K562 (cell line): Measurements from ENCODE around the gene IVL. TPM values are rescaled to one million over a fixed set of nuclear protein-coding genes. Genes with fewer than 3 reads are reported as not detected.

Experiments used
- ATAC-seq: fragments of 200-7000 bp; cut with Tn5 transposase; 3 replicates; pipeline ENCODE4 v1.9.1; 2020; ENCODE audit warnings: moderate library complexity
- BruUV-seq: library from RNA; stranded (reverse); fragments of 400-500 nt; replicated peaks from 2 replicates; lab custom pipeline; 2021; lab: Mats Ljungman, UMichigan
- CTCF ChIA-PET: fragments of 300-600 bp; formaldehyde crosslinking; extraction: SDS; loops from one replicate; lab custom pipeline; 2021; ENCODE audit warnings: low intra/inter-chr PET ratio; lab: Yijun Ruan, JAX
- POLR2A ChIA-PET: fragments of 300-600, 350-650 bp; sonication (Branson Sonifier 250); formaldehyde crosslinking; extraction: SDS; loops from one replicate; lab custom pipeline; 2021; ENCODE audit warnings: antibody characterized with exemption, inconsistent platforms; lab: Yijun Ruan, JAX
- DNase-seq, 4 experiments: peaks; one replicate each; pipeline versions ENCODE4 v3.0.0 to v3.0.0-alpha.2; 2011 to 2018; ENCODE audit warnings: low spot score in 3 of 4, mixed read lengths in 3 of 4; ENCODE audit errors: extremely low read depth in 1 of 4
- FAIRE-seq: peaks from 2 replicates; lab custom pipeline; 2011; peaks lifted over from hg19 to GRCh38; lab: Jason Lieb, UNC
- H2AFZ ChIP-seq: 2 replicates; pipeline ENCODE4 v1.6.0; 2011; ENCODE audit warnings: low read depth, low read length, control low read depth, inconsistent platforms
- H3K27ac ChIP-seq: fragments of 200-600 bp; 3 replicates; pipeline ENCODE4 v1.8.0; 2011; ENCODE audit warnings: low read depth, mild to moderate bottlenecking, control low read depth, inconsistent platforms, low read length, moderate library complexity, mixed read lengths; ENCODE audit errors: extremely low read depth
- H3K27me3 ChIP-seq, 2 experiments: fragments of 300-600 bp in 1 of 2; 2 replicates in 1 of 2; 3 replicates in 1 of 2; pipeline versions ENCODE4 v1.6.0 to v1.8.0; 2011; ENCODE audit warnings: inconsistent platforms in 2 of 2, low read length in 2 of 2, mild to moderate bottlenecking in 1 of 2, mixed read lengths in 1 of 2, moderate library complexity in 1 of 2; ENCODE audit not compliant: control insufficient read depth in 2 of 2, insufficient read depth in 2 of 2
- H3K36me3 ChIP-seq: fragments of 300-600 bp; 3 replicates; pipeline ENCODE4 v1.8.0; 2011; ENCODE audit warnings: mild to moderate bottlenecking, low read length, inconsistent platforms; ENCODE audit not compliant: control insufficient read depth, insufficient read depth
- H3K4me1 ChIP-seq, 2 experiments: fragments of 200-600 bp in 1 of 2; replicated peaks in 1 of 2; 2 replicates in 1 of 2; 3 replicates in 1 of 2; pipeline versions ENCODE4 v1.5.1 to v1.8.0; 2011; ENCODE audit warnings: inconsistent platforms in 2 of 2, low read length in 2 of 2, mild to moderate bottlenecking in 1 of 2, mixed read lengths in 1 of 2, moderate library complexity in 1 of 2; ENCODE audit not compliant: control insufficient read depth in 2 of 2, insufficient read depth in 2 of 2
- H3K4me2 ChIP-seq: 2 replicates; pipeline ENCODE4 v1.6.1; 2011; ENCODE audit warnings: low read length, control low read depth, inconsistent platforms, mixed read lengths; ENCODE audit not compliant: insufficient read depth
- H3K4me3 ChIP-seq: fragments of 200-600 bp; sonication (generic), shearing (Covaris generic); 2 replicates; pipeline ENCODE4 v1.5.1; 2016; ENCODE audit warnings: control low read depth, inconsistent platforms
- H3K79me2 ChIP-seq: fragments of 200-600 bp; 3 replicates; pipeline ENCODE4 v1.8.0; 2011; ENCODE audit warnings: low read length, inconsistent platforms; ENCODE audit not compliant: control insufficient read depth, insufficient read depth
- H3K9ac ChIP-seq, 2 experiments: 2 replicates each; pipeline versions ENCODE4 v1.6.0 to v1.6.1; 2011; ENCODE audit warnings: low read depth in 2 of 2, low read length in 2 of 2, control low read depth in 1 of 2, inconsistent platforms in 1 of 2, mild to moderate bottlenecking in 1 of 2, mixed read lengths in 1 of 2; ENCODE audit not compliant: insufficient read depth in 1 of 2
- H3K9me1 ChIP-seq: one replicate; pipeline ENCODE4 v1.6.0; 2011; ENCODE audit warnings: inconsistent platforms, mild to moderate bottlenecking, low read length, moderate library complexity; ENCODE audit not compliant: control insufficient read depth, insufficient read depth
- H3K9me3 ChIP-seq: replicated peaks from 2 replicates; pipeline ENCODE4 v1.5.1; 2011; ENCODE audit warnings: low read depth, low read length, inconsistent platforms; ENCODE audit not compliant: control insufficient read depth, insufficient read depth
- H4K20me1 ChIP-seq: replicated peaks from 2 replicates; pipeline ENCODE4 v1.6.1; 2011; ENCODE audit warnings: low read length, inconsistent platforms, mixed read lengths; ENCODE audit not compliant: control insufficient read depth, insufficient read depth
- CBX2 ChIP-seq: fragments of 200-600 bp; sonication (generic); IDR thresholded peaks from one replicate; pipeline ENCODE4 v1.6.1; 2012; ENCODE audit warnings: mild to moderate bottlenecking, low read length, inconsistent platforms; ENCODE audit not compliant: insufficient read depth, poor library complexity, severe bottlenecking
- FOXJ2 ChIP-seq: fragments of 200-800 bp; sonication (Bioruptor generic); IDR thresholded peaks from 2 replicates; pipeline ENCODE4 v1.6.1; 2016; ENCODE audit warnings: missing genetic modification characterization, missing compliant biosample characterization
- HMGN3 ChIP-seq: IDR thresholded peaks from 2 replicates; pipeline ENCODE4 v1.6.1; 2011; ENCODE audit warnings: borderline replicate concordance, low read depth, mild to moderate bottlenecking, mixed read lengths, low read length; ENCODE audit not compliant: insufficient read length; ENCODE audit errors: extremely low read depth
- HNRNPK ChIP-seq: fragments of 200-400 bp; formaldehyde crosslinking; IDR thresholded peaks from one replicate; pipeline ENCODE4 v1.6.1; 2018; ENCODE audit warnings: mild to moderate bottlenecking, low read depth, low read length; ENCODE audit not compliant: poor library complexity, severe bottlenecking
- MEF2D ChIP-seq: conservative IDR thresholded peaks from 2 replicates; pipeline ENCODE4 v1.6.1; 2016; ENCODE audit warnings: low read depth, missing genetic modification characterization, missing compliant biosample characterization
- MYNN ChIP-seq, 2 experiments: sonication (generic); formaldehyde crosslinking in 1 of 2; IDR thresholded peaks; 2 replicates each; pipeline versions ENCODE4 v1.5.0 to v1.6.1; 2016 to 2020; ENCODE audit warnings: antibody characterized with exemption in 1 of 2, missing genetic modification reagents in 1 of 2
- NR2F6 ChIP-seq: fragments of 450-650 bp; formaldehyde crosslinking; IDR thresholded peaks from 2 replicates; pipeline ENCODE4 v1.4.0; 2020; ENCODE audit warnings: mild to moderate bottlenecking
- PHB ChIP-seq: fragments of 250-450 bp; sonication (Bioruptor Pico); IDR thresholded peaks from 2 replicates; pipeline ENCODE4 v1.5.0; 2021
- SREBF1 ChIP-seq: fragments of 150-350 bp; IDR thresholded peaks from 2 replicates; pipeline ENCODE4 v1.6.1; 2014; ENCODE audit warnings: antibody characterized with exemption, low read depth, low read length, borderline replicate concordance
- TCF15 ChIP-seq: fragments of 250-450 bp; sonication (Bioruptor Pico); IDR thresholded peaks from 2 replicates; pipeline ENCODE4 v1.8.0; 2022; ENCODE audit warnings: moderate library complexity, mild to moderate bottlenecking, inconsistent platforms
- ZBED1 ChIP-seq: IDR thresholded peaks from 2 replicates; pipeline ENCODE4 v1.6.1; 2014
- ZBTB7A ChIP-seq: IDR thresholded peaks from 2 replicates; pipeline ENCODE4 v1.6.1; 2011; ENCODE audit warnings: low read depth, mild to moderate bottlenecking, low read length, moderate library complexity, borderline replicate concordance; ENCODE audit not compliant: control insufficient read depth
- ZNF398 ChIP-seq: fragments of 250-450 bp; sonication (Bioruptor Pico); IDR thresholded peaks from 2 replicates; pipeline ENCODE4 v1.8.0; 2021; ENCODE audit warnings: moderate library complexity, mild to moderate bottlenecking, inconsistent platforms
- WGBS: fragments of 100-300 bp; shearing (Covaris generic); methylation state at CpG from one replicate; pipeline ENCODE4 v1.1.6; 2016; ENCODE audit warnings: low coverage, mixed read lengths; ENCODE audit not compliant: insufficient coverage; ENCODE audit errors: missing lambda C conversion rate; 5-methylcytosine and 5-hydroxymethylcytosine counted together
- in situ Hi-C: fragments of 300-500 bp; cut with MboI; formaldehyde crosslinking; loops from 4 replicates; pipeline ENCODE4 v1.15.0; 2018; ENCODE audit warnings: inconsistent platforms, mixed read lengths
- intact Hi-C: fragments of 100-400 bp; cut with micrococcal nuclease; formaldehyde crosslinking; loops from 2 replicates; pipeline ENCODE4 v1.14.2; 2022
- polyA plus RNA-seq, 8 experiments: library from polyadenylated mRNA; depleted of rRNA in 4 of 8; stranded (reverse) in 5 of 8; unstranded in 3 of 8; fragments of >200 nt; fragmentation: Nextera tagmentation in 2 of 8; fragmentation: Illumina TruSeq in 1 of 8; extraction: Ambion mirVana in 2 of 8; extraction: Trizol in 1 of 8; gene quantifications; 2 replicates each; pipeline versions ENCODE4 v1.2.1 to v1.2.3, GENCODE V29; 2011 to 2014; ENCODE audit warnings: inconsistent platforms in 1 of 8, missing spikeins in 1 of 8
- total RNA-seq, 7 experiments: library from RNA; depleted of rRNA in 6 of 7; stranded (reverse); fragments of >200 nt in 6 of 7; fragmentation: Illumina TruSeq in 2 of 7; extraction: Trizol in 2 of 7; gene quantifications; 2 replicates each; pipeline versions ENCODE4 v1.2.1 to v1.2.3, GENCODE V29; 2011 to 2021; ENCODE audit warnings: low replicate concordance in 1 of 7

IVL gene
- total and polyA plus RNA-seq, 9 of the 15 experiments (the other 6 are each of a cell fraction or from before 2014, with no cell fraction given) = not detected

- H3K79me2 ChIP-seq = no peaks in the 10 kb centered on the region
- no peak for DNase-seq
- H3K9me1 ChIP-seq = no peaks in the 10 kb centered on the region
- intact Hi-C loops = no loop called here
- H3K27ac ChIP-seq = no peak overlapping the region
- ATAC-seq = no peak
- no TSS peak for BruUV-seq
- no peaks in the 10 kb centered on the region for H3K9me3 ChIP-seq
- no peak for FAIRE-seq
- no peaks in the 10 kb centered on the region for H4K20me1 ChIP-seq
- ChIA-PET CTCF (no interaction called here), POLR2A (no interaction called here)
- H3K4me3 ChIP-seq = no peak overlapping the region
- WGBS = 0% methylated on average over 3 of the region's 3 CpGs
- in situ Hi-C loops = no loop called here
- H2AFZ ChIP-seq = no peak overlapping the region
- H3K27me3 ChIP-seq = peaks cover 0 to 16% of the 10 kb centered on the region in 2 experiments; a peak in 1 of 5 replicates
- no peak overlapping the region for H3K9ac ChIP-seq
- TF ChIP-seq HMGN3 = no peak
- TF ChIP-seq NR2F6 (CRISPR knock-in tag) = no peak
- no peak for TF ChIP-seq FOXJ2 (tag)
- TF ChIP-seq PHB (CRISPR knock-in tag) = no peak
- TF ChIP-seq ZNF398 (CRISPR knock-in tag) = no peak
- TF ChIP-seq ZBED1 = no peak
- TF ChIP-seq HNRNPK = no peak
- TF ChIP-seq TCF15 (CRISPR knock-in tag) = no peak
- no peak for TF ChIP-seq CBX2
- TF ChIP-seq ZBTB7A = no peak
- TF ChIP-seq MYNN (IDR thresholded peaks at IDR 0.05) = no peak
- no peak for TF ChIP-seq MYNN (CRISPR knock-in tag; IDR thresholded peaks at IDR 0.05)
- TF ChIP-seq SREBF1 = no peak
- TF ChIP-seq MEF2D (tag) = no peak
- H3K4me1 ChIP-seq = no peaks in the 10 kb centered on the region
- H3K36me3 ChIP-seq = no peaks in the 10 kb centered on the region
- no peak overlapping the region for H3K4me2 ChIP-seq
Measured at GRCh38 chr1:152886085-152886484, 22.3 kb upstream of the IVL start.
